Hematopoietic multipotent progenitor cell treated with erythropoietin and hydrocortisone succinate and interleukin-3 and kit ligand, for 15 days (in vitro differentiated cells): ENCODE results near the gene IDUA.
"Not testable (repeated sequence)": the region's sequence is repeated elsewhere in the genome, so short reads cannot be mapped to it uniquely, and the experiment has no call there.

Experiments
- DNase-seq: peaks from one replicate; pipeline ENCODE4 v3.0.0-alpha.2; 2015; ENCODE audit warnings: low spot score

IDUA gene

DNA sequence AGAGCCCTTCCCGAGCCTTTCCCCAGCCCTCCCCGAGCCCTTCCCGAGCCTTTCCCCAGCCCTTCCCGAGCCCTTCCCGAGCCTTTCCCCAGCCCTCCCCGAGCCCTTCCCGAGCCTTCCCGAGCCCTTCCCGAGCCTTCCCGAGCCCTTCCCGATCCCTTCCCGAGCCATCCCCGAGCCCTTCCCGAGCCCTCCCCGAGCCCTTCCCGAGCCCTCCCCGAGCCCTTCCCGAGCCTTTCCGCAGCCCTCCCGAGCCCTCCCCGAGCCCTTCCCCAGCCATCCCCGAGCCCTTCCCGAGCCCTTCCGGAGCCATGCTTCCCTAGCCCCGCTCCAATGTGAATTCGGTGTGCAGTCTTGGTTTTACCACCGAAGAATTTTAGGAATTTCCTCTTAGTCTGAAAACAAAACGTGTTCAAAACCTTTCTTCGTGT is 59.8 kb downstream of the IDUA start:
- not testable (repeated sequence) for DNase-seq

DNA sequence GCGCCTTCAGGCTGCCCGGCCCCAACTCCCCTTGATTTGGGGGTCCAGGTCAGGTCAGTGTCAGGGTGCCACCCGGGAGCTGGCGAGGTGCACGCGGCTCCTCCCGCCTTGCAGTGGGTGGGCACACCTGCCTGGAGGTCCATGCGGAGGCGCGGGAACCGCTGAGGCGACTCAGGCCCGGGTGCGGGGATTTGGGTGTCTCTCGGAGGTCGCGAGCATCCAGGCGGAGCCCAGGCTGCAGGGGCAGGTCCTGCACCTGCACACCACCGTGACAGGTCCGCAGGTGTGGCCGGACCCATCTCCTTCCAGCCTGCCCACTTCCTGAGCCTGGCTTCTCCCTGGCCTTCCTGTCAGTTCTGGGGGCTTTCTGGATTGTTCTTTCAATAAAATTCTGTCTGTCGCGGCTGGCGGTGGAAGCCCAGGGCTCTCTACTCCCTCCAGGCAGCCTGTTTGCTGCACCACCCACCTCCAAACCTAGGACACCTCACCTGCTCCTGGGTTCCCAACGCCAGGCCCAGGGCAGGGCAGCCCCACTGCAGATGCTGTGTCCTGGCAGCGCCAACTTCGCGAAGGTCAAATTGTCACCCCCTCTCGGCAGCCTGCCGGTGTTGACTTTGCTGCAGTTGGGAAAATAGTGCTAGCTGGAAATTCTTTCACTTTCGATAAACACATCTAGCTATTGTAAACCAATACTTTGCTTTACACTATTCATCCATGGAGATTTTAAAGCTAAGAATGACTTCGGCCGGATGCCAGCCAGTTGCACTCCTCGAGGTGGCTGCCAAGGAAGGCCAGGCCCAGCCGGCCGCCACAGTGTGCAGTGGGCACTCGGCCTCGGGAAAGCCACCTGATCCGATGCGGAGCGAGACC is 60.5 kb downstream of the IDUA start:
- DNase-seq: no peak

- DNase-seq: no peak
These were observed 61.3 kb downstream of the IDUA start for GRCh38 chr4:1047976-1048772.

DNA sequence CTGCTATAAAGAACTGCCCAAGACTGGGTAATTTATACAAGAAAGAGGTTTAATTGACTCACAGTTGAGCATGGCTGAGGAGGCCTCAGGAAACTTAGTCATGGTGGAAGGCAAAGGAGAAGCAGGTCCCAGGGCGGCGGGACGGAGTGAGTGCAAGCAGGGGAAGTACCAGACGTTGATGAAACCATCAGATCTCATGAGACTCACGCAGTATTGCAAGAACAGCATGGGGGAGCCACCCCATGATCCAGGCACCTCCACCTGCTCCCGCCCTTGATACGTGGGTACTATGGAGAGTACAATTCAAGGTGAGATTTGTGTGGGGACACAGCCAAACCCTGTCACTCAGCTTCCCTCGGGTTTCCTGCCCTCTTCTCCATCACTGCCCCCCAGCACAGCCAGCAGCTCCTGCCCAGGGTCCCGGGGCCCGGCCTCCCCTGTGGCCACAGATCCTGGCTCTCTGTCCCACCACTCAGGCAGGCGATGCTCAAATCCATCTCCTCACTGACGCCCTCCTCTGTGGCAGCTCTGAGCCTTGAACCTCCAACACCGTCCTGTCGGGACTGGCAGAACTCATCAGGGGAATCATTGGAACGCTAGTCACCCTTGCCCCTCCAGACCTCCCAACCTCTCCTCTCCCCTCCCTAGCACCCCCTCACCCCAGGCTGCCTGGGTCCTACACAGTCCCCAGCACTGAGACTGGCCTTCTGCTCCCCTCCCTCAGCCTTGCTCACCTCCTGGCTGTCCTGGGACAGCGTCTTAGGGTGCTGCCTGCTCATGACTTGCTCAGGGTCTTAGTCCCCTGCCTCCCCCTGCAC is 62.1 kb downstream of the IDUA start:
- DNase-seq: no peak

DNA sequence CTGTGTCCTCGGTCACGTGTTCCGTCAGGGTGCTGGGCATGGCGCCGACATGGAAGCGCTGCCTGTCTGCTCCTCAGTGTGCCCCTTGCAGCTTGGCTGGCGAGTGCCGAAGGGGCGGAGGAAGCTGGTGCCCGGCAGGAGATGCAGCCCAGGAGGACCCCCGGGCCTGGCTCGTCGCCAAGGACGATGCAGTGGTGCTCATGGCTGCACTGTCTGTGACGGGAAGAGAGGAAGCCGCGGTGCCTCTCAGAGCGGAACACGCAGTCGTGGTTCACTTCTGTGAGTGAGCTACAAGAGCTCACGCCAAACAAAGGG is 62.7 kb downstream of the IDUA start:
- DNase-seq: no peak

- DNase-seq: no peak
These were observed 63.8 kb downstream of the IDUA start for GRCh38 chr4:1050486-1051213.

DNA sequence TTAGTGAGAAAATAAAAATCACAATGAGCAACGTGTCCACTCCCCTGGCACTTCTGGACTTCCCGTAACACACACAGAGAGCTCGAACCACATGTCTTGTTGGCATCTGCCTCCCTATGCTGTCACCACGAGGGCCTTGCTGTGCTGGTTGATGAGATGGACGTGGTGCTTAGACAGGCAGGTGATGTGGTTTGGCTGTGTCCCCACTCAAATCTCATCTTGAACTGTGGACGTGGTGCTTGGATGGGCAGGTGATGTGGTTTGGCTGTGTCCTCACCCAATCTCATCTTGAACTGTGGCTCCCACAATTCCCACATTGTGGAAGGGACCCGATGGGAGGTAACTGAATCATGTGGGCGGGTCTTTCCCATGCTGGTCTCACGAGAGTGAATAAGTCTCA is 64.6 kb downstream of the IDUA start:
- DNase-seq: no peak

DNA sequence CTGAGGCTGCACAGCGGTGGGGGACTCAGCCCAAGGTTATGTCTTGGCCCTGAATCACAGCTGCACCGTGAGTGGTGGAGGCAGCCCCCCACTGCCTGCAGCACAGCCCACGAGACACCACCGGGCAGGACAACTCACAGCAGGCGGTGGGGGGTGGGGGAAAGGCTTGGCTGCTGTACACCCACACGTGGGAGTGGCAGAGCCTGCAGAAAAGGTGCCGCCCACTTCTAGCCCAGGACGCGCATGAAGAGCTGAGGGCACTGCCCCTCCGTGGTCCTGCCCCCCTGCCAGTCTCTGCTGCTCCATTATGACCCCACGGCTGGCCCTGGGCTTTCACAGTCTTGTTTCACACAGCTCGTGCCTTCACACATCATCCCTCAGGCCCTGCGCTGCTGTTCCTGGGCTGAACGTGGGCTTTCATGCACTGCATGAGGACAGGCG is 65.4 kb downstream of the IDUA start:
- no peak for DNase-seq

DNA sequence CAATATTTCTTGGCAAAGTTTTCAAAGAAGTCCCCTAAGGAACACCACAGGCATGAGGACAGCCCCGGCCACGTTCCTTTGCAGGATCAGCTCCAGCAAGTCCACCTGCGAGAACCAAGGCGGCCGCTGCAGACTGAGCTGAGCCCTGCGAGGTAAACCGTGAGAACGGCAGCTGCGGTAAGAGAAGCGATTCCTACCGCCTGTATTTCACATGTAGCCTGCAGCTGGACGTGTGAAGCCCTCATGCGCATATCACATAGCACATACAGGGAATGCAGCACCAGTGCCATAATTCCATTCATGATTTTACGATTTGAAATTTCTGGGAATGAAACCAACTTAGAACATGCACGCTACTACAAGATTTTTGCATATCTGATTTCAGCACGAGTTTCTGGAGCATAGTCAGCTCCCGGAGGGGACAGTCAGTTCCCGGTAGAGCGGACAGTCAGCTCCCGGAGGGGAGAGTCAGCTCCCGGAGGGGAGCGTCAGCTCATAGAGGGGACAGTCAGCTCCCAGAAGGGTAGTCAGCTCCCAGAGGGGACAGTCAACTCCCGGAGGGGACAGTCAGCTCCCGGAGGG is 66.3 kb downstream of the IDUA start:
- DNase-seq: no peak

GRCh38 chr4:1053891-1054290 is 67.0 kb downstream of the IDUA start:
- not testable (repeated sequence) for DNase-seq
